Activated CD8-positive, alpha-beta memory T cell treated with anti-CD3 and anti-CD28 coated beads, Interleukin-2, amount 50 U/mL, for 4 hours (primary cell): ENCODE data around the gene SEZ6.

ENCODE experiments used
- DNase-seq: peaks from one replicate; pipeline ENCODE4 v3.0.0-alpha.2; 2020

SEZ6 gene

DNA sequence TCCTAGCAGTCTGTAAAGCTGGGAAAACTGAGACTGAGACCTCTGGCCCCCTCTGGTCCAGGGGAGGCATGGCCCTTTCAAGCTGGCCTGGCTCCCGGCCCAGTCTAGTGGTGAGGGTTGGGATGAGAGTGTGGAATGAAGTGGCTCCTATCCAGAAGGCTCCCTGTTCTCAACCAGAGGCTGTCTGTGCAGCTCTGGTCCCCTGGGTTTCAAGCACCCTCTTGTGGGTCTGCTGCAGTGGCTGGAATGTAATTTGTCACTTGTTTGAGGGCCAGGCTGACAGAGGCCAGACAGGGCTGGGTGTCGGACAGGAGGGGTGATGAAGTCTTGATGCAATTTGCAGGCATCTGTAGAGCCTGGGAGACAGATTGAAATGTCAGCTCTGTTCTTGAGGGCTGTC is 32.4 kb downstream of the SEZ6 start:
- DNase-seq = no peak

DNA sequence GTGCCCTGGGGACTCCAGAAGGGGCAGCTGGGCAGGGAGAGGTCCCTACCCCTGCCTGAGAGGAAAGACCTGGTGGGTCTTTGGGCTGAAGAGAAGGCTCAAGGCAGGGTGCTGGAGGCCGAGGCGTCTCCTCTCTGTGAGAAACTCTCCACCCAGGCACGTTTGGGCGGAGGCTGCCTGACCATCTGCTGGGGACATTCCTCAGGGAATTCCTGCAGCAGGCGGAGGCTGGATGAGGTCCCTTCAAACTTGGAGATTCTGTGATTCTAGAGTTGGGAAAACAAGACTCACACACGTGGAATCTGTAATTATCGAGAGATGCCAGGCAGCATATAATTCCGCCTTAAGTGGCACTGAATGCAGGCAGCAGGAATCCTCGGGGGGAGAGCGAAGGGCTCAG is 33.4 kb downstream of the SEZ6 start:
- no peak for DNase-seq

DNA sequence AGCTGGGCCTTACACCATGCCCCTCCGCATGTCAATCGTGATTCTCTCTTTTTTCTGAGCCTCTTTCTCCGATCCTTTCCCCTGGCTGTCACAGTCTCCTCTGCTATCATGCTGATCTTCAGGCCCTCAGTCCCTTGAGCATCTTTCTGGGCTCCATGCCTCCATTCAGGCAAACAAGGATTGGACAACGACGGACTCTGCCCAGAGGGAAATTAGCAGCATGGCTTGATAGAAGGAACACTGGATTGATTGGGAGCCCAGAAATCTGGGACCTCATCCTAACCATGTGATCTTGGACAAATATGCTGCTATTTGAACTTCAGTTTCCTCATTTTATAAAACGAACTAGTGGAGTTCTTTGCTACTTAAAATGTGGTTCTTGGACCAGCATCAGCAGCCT is 35.0 kb downstream of the SEZ6 start:
- no peak for DNase-seq

DNA sequence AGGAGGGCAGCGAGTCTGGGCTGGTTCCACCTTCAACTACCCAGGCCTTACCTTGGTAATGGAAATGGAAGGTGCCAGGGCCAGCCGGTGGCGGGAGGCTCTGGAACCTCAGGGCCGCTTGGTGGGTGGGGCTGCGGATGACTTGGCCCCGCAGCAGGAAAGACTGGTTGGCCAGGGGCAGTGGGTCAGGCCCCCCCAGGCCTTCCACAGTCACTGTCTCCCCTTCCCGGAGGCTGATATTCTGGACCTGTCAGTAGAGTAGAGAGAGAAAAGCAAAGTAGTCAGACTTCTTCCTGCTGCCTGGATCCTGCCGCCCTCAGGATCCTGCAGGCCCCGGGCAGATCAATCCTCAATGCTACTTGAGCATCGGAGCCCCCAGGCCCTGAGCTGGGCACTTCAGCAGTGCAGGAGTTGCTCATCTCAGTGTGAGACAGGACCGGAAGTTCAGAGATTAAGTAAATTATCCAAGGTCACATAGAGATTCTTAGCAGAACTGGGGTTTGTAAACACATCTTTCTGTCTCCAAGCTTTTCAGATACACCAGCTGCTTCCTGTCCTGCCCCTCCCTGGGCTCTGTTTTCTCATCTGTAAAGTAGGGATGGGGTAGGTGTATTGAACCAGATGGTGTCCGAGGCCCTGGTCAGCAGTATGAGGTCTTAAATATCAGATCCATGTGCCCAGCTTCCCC is 36.0 kb downstream of the SEZ6 start:
- DNase-seq = no peak

DNA sequence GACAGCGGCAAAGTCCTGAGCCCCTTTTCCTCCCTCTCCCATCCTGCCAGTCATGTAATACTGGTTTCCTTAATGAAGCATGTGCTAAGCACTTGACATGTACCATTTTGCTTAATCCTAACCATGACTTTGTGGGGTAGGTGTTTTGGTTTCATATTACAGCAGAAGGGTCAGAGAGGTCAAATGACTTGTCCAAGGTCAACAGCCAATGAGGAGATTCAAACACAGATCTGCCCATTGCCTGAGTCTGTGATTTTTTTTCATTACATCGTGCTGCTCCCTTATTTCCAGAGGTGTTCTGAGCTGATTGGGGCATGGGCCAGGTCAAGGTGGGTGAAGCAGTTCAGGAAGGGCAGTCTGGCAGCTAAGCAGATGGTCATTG is 36.9 kb downstream of the SEZ6 start:
- no peak for DNase-seq

DNA sequence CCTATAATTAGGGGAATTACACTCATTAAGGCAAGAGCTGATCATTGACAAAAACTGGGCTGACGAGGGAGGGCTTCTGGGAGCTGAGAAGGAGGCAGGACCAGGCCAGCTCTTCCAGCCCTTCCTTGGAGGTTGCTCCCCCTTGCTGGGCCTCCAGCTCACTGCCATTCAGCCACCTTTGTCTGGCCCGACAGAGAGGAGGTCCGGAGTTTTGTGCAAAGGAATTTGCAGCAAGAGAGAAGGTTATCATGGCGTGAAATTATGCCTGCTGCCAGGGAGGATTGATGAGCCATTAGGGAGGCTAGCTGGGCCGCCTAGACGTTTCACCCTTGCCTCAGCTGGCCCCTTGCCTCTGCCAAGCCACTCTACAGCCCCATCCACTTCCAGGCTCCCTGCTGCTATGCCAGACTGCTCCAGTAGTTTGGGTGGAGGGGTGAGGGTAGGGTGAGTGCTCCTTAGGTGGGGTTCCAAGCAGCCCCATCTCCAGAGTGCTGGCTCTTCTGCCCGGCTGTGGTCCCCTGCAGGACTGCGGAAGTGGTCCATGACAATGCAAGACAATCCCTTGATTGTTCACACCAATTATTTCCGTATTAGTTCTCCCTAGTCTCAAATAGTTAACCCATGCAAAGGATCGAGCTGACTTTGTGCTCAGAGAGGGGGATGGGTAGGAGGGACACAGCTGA is 37.5 kb downstream of the SEZ6 start:
- no peak for DNase-seq

DNA sequence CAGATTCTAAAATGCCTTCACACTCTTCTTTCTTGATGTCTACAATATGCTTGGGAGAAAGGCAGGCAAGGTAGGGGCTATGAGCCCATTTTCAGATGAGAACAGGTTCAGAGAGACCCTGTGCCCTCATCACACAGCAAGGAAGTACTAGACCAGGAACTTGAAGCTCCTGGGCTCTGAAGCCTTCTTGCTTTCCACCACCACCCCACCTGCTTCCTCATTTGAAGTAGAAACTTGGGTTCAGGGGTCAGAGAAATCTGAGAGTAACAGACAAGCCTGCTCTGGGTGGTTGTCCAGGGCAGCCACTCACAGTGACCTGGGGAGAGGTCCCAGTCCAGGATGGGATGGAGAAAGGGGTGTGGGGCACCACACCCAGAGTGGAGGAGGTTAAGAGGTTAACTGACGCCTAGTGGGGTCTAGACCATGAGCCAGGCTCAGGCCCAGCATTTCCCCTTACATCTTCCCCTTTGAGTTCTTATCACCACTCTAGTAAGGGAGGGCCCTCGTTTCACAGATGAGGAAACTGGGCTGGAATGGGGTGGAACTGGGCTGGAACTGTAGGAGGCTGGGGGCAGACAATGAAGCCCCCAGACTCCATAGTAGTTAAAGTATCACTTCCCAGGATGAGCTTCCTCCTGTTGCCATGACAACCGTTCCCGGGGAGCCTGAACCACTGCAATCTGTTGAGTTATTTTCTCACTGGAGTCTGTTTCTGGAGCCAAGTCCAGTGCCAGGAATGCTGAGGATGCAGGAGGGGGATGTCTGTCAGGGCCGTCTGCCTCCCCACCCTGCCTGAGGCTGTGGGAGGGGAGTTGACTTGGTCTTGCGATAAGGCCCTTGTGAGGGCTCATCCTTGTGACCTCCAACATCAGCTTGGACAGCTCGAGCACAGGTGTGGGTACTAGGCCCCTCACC is 38.4 kb downstream of the SEZ6 start:
- no peak for DNase-seq

DNA sequence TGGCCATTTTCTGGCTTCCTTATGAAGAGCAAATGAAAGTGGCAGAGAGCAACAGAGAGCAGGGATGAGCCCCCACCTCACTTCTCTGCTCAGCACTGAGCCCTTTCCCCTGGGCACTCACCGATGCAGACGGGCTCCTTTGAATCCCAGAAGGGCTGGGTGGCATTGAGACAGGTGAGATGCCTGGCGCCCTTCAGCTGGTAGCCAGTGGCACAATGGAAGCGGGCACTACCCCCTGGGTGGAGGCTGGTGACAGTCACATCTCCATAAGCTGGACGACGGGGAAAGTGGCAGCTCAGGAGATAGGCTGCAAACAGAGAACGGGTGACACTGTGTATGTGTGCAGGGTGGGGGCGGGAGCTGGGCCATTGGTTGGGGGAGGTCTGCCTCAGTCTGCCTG is 42.0 kb downstream of the SEZ6 start:
- DNase-seq = no peak

DNA sequence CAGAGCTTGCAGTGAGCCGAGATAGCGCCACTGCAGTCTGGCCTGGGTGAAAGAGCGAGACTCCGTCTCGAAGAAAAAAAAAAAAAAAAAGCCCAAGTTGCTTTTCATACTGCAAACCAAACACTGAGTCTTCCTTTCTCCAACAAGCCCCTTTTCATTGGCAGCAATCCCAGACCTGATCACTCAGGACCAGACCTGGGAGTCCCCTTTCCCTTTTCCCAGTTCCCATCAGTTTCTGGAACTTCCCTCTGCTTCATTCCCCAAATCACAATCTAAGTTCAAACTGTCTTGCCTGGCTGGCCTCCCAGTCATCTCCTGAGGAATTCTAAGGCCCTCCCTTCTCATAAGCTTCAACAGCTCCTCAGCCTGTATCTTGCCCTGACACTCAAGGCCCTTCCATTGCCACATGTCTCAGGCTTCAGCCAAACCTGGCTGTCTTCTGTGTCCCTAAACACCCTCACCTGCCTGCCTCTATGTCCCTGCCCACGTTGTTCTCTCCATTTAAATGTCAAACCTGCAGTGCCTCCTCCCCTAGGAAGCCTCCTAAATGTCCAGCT is 42.7 kb downstream of the SEZ6 start:
- no peak for DNase-seq

DNA sequence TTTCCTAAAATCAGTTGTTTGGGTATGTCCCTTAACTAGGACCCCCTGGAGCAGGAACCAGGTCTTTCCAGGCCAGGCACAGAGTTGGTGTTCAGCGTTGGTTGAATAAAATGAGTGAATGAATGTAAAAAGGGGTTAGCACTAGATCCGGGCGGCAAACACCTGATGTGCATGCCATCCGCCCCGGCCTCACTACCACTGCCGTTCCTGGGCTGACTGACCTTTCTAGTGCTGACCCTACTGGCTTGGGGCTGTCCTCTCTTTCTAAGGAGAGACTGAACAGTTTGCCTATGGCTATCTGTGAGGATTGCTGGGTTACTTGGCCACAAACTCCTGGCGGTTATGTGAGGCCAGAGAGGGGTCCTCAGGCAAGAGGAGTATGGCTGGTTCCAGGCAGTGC is 44.4 kb downstream of the SEZ6 start:
- no peak for DNase-seq

DNA sequence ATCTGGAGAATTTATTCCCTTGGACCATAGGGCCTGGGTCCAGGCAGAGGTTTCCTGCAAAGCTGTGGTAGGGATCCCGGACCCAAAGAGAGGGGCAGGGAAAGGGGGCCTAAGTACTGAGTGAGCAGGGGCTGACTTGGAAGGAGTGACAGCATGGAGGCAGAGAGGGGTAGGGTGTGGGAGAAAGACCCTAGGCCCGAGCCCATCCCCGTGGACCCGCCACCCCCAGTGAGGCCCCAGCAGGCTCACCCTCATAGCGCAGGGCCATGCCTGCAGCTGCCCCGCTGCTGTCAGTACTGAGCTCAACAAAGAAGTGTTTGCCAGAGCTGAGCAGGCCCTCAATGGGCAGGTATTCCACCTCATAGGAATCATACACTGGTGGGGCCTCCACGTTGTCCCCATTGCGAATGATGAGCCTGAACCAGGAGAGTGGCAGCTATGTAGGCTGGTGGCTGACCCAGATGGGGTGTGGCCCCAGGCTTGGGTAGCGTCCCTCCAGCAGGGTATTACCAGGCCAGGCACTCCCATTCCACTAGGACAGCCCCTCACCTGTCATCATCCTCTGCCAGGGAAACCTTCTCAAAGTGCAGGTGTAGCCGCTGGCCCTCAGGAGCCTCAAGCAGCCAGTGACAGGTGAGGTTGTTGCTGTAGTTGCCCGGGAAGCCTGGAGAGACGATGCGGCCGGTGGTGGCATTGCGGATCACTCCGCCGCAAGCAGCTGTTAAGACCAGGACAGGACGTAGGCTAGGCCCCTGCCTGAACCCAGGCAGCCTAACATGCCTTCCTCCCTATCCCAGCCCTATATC is 45.4 kb downstream of the SEZ6 start:
- DNase-seq = no peak

DNA sequence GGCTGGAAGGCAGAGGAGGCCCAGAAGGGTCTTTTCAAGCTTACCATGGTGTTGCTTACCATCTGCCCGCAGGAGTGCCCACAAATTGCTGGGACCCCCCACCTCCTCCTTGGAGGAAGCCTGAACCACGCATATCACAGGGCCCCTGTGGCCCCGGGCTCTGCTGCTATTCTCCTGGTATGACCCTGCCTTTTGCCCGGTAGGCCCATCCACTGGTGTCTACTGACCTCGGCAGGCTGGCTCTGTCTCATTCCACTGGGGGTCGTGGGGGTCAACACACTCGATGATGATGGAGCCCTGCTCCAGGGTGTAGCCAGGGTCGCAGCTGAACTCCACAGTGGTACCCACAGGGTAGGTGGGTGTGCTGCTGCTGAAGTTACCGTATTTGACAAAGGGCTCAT is 46.4 kb downstream of the SEZ6 start:
- no peak for DNase-seq

DNA sequence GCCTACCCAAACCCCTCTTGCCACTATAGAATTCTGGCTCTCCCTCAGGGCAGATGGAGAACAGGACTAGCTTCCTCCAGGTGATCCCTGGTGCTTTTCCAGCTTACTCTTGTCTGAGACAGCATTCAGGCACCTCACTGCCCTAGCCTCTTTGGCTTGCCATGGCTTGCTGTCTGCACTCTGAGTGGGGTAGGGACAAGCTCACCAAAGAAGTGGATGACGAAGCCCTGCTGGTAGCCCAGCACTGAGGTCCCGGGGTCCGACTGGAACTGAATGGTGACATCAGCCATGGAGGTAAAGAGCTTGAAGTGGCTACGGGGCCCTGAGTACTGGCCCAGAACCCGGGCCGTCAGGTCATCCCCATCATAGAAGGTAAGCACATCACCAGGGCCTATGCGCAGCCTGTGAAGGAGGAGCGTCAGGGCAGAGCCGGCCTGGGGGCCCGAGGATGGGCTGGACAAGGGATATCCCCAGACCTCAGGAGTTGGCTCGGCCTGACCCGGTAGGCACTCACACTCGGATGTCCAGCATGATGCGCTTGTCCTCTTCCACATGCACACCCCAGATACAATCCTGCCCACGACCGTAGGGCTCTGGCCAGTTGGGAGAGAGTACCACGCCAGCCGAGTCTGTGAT is 46.9 kb downstream of the SEZ6 start:
- DNase-seq = no peak

DNA sequence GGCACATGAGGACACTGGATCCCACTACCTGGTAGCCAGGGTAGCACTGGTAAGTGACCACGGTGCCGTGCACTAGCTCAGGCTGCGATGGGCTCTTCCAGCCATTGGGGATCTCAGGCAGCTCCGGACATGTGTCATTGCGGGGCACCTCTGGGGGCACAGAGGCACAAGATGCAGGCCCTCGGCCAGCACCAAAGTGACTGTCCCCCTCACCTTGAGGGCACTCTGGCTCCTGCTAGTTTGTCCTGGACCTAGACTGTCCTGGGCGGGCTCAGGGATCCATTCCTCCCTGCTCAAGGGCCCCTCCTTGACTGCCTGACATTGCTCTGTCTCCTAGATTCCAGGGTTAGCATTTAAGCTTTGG is 47.9 kb downstream of the SEZ6 start:
- DNase-seq = no peak

DNA sequence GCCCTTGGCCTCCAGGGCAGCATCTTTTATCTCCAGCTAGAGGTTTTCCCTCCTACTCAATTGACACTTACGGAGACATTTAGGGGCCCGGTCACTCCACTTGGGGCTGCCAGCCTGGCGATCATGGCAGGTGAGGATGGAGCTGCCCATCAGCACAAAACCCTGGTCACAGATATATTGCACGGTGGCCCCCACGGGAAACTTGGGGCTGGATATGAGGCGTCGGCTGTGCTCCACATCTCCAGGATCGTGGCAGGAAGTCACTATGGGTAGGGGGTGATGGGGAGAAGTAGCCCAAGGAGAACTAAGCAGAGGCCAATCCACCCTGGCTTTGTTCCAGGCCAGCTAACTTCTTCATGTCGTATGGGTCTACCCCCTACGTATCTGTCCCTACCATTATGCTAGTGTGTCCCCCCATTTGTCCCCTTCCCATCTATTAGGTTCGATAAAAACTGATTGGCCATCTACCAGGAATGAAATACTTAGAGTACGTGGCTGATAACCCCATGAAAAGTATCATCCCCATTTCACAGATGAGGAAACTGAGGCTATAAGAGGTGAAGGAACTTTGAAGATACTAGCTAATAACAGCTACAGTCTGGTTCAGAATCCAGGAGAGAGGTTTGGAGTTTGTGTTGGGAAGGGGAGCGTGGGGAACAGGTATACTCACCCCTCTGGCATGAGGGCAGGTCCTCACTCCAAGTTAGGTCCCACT is 48.4 kb downstream of the SEZ6 start:
- no peak for DNase-seq

DNA sequence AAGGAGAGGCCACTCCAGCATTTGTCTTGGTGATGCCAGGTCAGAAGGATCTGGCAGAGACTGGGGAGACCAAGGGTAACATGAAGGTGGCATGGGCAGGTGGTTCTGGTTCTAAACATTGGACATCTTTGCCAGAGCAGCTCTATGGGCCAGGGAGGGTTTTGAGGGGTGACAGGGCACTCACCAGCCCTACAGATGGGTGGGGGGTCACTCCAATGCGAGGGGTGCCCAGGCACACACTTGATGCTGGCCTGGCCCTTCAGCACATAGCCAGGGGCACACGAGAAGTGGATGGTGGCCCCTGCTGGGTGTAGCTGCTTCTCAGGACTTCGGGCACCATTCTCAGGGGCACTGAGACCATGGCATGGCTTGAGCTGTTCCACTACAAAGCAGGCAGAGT is 49.0 kb downstream of the SEZ6 start:
- DNase-seq = no peak

DNA sequence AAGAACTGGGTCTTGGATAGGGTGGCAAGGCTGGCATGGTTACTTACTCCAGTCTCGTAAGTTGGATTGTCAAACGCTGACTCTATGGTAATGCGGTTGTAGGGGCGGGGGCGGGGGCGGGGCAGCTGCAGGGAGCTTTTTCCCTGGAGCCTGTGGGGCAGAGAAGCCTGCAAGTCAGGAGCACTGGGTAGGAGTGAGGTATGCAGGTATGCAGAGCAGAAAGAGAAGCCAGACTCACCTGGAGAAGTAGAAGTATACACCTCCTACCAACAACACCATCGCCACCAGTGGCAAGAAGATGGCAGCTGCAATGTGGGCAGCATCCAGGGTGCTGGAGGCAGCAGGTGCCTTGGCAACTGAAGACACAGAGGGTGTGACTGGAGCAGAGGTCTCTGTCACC is 49.7 kb downstream of the SEZ6 start:
- no peak for DNase-seq

DNA sequence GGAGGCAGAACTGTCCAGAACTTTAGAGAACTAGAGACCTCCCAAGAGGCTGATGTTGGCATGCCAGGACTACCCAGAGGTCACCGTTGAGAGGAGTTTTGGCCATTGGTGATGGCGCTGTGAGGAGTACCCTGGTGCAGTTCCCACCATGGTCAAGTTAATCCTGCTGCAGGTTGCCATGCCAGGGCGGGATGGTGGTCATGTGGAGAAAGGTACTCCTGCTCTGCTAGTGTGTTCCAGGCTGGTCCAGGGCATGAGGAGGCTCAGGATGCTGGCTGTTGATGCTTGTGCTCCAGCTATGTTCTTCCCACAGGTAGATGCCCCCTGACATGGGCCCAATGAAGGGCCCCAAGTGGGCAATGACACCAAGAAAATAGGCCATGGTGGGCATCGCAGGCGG is 50.4 kb downstream of the SEZ6 start:
- DNase-seq = no peak

DNA sequence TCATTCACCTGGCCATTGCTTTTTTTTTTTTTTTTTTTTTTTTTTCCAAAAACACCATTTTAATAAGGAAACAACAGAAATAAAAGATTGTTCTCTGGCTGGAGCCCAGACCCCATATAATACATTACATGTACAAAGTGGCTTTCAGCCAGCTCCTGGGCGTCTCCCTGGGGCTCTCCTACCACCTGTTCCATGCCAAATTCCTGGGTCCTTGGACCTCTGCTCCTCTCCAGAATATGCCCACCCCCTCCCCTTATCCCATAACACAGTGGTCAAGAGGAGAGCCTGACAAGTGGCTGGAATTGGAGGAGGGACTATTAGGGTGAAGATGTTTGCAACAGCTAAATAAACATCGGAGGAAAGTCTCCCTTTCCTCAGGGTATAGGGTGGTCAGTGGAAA is 50.9 kb downstream of the SEZ6 start:
- DNase-seq = no peak

DNA sequence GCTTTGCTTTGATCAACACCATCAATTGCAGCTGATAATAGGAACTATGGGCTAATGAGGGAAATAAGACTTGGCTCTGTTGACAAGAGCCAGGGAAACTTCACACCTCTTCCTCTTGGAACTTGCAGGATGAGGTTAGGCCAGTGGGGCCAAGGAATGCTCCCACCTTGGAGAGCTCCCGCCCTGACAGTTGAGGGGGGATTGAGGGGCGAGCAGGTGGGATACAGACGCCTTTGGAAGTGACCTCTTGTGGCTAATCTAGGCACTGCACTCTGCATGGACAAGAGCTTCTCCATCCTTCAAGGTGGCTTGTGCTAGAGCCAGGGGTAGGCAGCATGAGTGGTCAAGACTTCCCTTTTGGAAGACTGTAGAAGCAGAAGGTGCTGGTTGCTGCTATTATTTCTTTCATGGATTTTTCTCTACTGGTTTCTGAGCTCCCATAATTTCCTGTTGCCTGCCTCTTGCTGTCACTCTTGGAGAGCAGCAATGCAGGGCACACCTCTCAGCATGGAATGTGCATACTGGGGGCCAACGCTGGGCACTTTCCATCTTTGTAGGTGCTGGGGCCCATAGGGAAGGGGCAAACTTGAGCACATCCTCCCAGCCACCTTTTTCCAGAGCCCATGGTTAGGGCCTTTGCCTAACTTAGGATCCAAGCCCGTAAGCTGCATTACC is 52.3 kb downstream of the SEZ6 start:
- DNase-seq = peak; percentile 52
